Chondrocyte (in vitro differentiated cells): ENCODE data around the gene HELQ. TPM values are rescaled to one million over a fixed set of nuclear protein-coding genes. Genes with fewer than 3 reads are reported as not detected.

ENCODE experiments used
- DNase-seq: peaks from one replicate; pipeline ENCODE4 v3.0.0; 2021; ENCODE audit warnings: mixed read lengths, low spot score
- H3K27ac Mint-ChIP-seq: one replicate; pipeline ENCODE4 v1.8.0; 2021; ENCODE audit warnings: mild to moderate bottlenecking, moderate library complexity, mixed read lengths; ENCODE audit not compliant: unreplicated experiment
- H3K27me3 Mint-ChIP-seq: 2 replicates; pipeline ENCODE4 v1.8.0; 2021; ENCODE audit warnings: low read depth, mixed read lengths
- H3K36me3 Mint-ChIP-seq: 2 replicates; pipeline ENCODE4 v1.8.0; 2021; ENCODE audit warnings: low read depth, mixed read lengths
- H3K4me1 Mint-ChIP-seq: 2 replicates; pipeline ENCODE4 v1.8.0; 2021; ENCODE audit warnings: low read depth, mild to moderate bottlenecking, mixed read lengths
- H3K4me3 Mint-ChIP-seq: one replicate; pipeline ENCODE4 v1.8.0; 2021; ENCODE audit warnings: mild to moderate bottlenecking, moderate library complexity, mixed read lengths; ENCODE audit not compliant: unreplicated experiment
- H3K9me3 Mint-ChIP-seq: 2 replicates; pipeline ENCODE4 v1.8.0; 2021; ENCODE audit warnings: low read depth, mixed read lengths
- total RNA-seq: library from RNA; stranded (reverse); gene quantifications from 3 replicates; pipeline ENCODE4 v1.2.1, GENCODE V29; 2021
- TF ChIP-seq, protein P1 (sequence below): fragments of 200-600 bp; sonication (generic); IDR thresholded peaks from 2 replicates; pipeline ENCODE4 v1.5.0; 2021; ENCODE audit warnings: antibody characterized with exemption, mild to moderate bottlenecking, moderate library complexity

The HELQ gene
- total RNA-seq, 1 donor from 2014 or later: 7.2 TPM

GRCh38 chr4:83389756-83390505 is 65.7 kb downstream of the HELQ start:
- Mint-ChIP-seq H3K9me3 (no peaks in the 10 kb centered on the region), H3K4me3 (no peak overlapping the region)

DNA sequence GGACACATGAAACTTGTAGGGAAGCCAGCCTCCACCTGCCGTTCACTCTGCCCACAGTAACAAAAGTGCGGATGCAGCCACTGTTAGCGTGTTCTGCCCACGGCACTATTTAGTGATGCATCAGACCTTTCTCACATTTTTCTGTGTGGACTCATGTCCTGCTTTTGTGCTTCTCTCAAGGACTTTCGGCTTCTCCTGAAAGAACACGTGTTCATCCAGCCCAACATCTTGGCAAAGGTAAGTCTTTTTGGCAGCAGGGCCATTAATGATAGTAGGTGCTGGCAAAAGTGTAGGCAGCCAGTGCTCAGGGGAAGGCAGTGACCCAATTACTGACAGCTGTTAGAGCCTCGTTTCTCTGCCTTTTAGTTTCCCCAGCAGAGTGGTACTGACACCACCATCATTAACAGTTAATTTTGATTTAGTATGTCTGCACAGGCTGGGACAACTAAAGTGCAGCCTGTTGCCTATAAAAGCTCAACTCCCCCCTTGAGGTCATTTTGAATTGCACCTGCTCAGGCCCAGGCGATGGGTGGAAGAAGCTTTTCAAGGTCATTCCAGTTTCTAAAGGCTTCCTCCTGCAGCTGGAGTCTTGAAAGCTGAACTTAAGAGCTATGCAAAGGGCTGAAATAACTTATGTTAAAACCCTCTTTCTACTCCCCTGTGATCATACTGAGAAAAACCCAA is 66.4 kb downstream of the HELQ start:
- Mint-ChIP-seq H3K4me1 (no peaks in the 10 kb centered on the region), H3K27ac (no peak overlapping the region), H3K4me3 (no peak overlapping the region), H3K36me3 (no peaks in the 10 kb centered on the region), H3K27me3 (no peaks in the 10 kb centered on the region), H3K9me3 (no peaks in the 10 kb centered on the region)
- TF ChIP-seq, protein P1, sequence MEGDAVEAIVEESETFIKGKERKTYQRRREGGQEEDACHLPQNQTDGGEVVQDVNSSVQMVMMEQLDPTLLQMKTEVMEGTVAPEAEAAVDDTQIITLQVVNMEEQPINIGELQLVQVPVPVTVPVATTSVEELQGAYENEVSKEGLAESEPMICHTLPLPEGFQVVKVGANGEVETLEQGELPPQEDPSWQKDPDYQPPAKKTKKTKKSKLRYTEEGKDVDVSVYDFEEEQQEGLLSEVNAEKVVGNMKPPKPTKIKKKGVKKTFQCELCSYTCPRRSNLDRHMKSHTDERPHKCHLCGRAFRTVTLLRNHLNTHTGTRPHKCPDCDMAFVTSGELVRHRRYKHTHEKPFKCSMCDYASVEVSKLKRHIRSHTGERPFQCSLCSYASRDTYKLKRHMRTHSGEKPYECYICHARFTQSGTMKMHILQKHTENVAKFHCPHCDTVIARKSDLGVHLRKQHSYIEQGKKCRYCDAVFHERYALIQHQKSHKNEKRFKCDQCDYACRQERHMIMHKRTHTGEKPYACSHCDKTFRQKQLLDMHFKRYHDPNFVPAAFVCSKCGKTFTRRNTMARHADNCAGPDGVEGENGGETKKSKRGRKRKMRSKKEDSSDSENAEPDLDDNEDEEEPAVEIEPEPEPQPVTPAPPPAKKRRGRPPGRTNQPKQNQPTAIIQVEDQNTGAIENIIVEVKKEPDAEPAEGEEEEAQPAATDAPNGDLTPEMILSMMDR: no peak
- no peak for DNase-seq

More at GRCh38 chr4:83389756-83390505, 65.7 kb downstream of the HELQ start:
- Mint-ChIP-seq H3K27me3 (no peaks in the 10 kb centered on the region), H3K36me3 (no peaks in the 10 kb centered on the region), H3K27ac (no peak overlapping the region), H3K4me1 (no peaks in the 10 kb centered on the region)
- DNase-seq: no peak
- TF ChIP-seq, protein P1: no peak

DNA sequence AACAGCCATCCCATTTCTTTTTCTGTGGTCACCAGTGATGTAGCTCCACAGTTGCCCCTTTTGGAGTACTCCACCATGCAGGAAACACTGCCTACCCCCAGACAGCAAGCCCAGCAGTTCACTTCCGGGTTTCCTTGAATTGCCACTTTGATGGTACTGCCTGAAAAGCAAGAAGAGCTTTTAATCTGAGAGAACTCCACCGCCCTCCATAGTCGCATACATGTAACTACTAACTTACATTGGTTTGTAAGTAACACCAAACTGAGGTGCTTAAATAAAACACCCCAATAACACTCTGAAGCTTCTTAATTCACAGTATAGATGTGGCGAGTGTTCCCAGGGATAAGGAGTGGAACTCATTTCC is 67.3 kb downstream of the HELQ start:
- Mint-ChIP-seq H3K27ac (no peak overlapping the region), H3K9me3 (no peaks in the 10 kb centered on the region), H3K4me1 (no peaks in the 10 kb centered on the region), H3K27me3 (no peaks in the 10 kb centered on the region), H3K4me3 (no peak overlapping the region), H3K36me3 (no peaks in the 10 kb centered on the region)
- TF ChIP-seq, protein P1: no peak
- DNase-seq: no peak

DNA sequence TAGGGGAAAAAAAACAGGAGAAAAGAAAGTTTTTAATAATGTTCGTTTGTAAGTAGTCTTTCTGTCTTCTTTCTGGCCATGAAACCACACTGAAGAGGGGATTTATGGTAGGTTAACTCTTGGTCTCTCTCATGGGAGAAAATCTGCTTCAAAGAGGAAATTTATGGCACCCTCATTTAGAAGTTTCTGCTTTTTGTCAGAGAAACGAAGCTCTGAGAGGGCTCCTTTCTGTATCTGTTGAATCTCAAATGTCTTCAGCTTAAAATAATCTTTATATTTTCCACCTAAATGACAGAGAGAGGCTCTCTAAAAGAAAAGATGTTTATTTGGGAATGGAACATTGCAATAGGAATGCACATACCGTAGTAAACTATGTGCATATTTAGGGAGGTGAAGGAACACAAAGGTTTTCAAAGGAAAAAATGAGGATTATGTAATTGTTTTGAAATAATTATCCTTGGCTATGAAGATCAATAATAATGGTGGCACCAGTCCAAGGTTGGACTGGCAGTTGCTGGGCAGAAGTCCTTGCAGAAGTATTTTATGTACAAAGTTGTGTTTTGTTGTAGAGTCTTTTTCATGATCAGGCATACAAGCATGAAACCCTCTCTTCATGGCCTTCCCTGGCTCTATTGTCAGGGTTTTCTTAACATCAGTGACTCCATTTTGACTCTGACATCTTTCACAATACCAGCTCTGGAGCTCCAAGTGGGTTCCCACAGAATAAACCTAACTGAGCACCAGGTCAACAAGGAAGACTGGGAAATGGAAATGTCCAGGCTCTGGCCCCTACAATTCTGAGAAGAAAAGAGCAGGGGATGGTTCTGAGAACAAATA is 67.9 kb downstream of the HELQ start:
- no peak overlapping the region for H3K27ac Mint-ChIP-seq
- no peaks in the 10 kb centered on the region for H3K27me3 Mint-ChIP-seq
- DNase-seq: no peak

More for the DNA sequence above, 67.9 kb downstream of the HELQ start:
- Mint-ChIP-seq H3K36me3 (no peaks in the 10 kb centered on the region), H3K9me3 (no peaks in the 10 kb centered on the region), H3K4me3 (no peak overlapping the region), H3K4me1 (no peaks in the 10 kb centered on the region)
- TF ChIP-seq, protein P1: no peak
